CD14-positive monocyte (primary cell): ENCODE results near the gene ARMC12. TPM values are rescaled to one million over a fixed set of nuclear protein-coding genes. Genes with fewer than 3 reads are reported as not detected.
A peak's percentile ranks its signal among the peaks of the same experiment; 100 is the strongest.

Experiments used
- DNase-seq, 3 donors: peaks; one replicate each; pipeline ENCODE4 v3.0.0-alpha.2; 2011 to 2022
- H2AFZ ChIP-seq: 2 replicates; pipeline ENCODE4 v1.6.0; 2012; ENCODE audit warnings: mild to moderate bottlenecking, low read depth, low read length, inconsistent platforms; ENCODE audit not compliant: insufficient read depth, poor library complexity, severe bottlenecking
- H3K27ac ChIP-seq, 2 donors: 1 replicate in 1 of 2; 2 replicates in 1 of 2; pipeline ENCODE4 v1.5.1; 2012 to 2013; ENCODE audit warnings: low read length in 2 of 2, control low read depth in 1 of 2, inconsistent platforms in 1 of 2, low read depth in 1 of 2, mild to moderate bottlenecking in 1 of 2
- H3K27me3 ChIP-seq, 2 donors: one replicate each; pipeline versions ENCODE4 v1.6.0 to v1.6.1; 2011 to 2013; ENCODE audit warnings: low read length in 2 of 2; ENCODE audit not compliant: control insufficient read depth in 2 of 2, insufficient read depth in 2 of 2
- H3K36me3 ChIP-seq, 2 donors: replicated peaks in 1 of 2; 1 replicate in 1 of 2; 2 replicates in 1 of 2; pipeline versions ENCODE4 v1.5.1 to v1.6.1; 2012 to 2013; ENCODE audit warnings: low read length in 2 of 2, control low read depth in 1 of 2, inconsistent platforms in 1 of 2, mild to moderate bottlenecking in 1 of 2; ENCODE audit not compliant: insufficient read depth in 2 of 2, control insufficient read depth in 1 of 2
- H3K4me1 ChIP-seq, 2 donors: 1 replicate in 1 of 2; 2 replicates in 1 of 2; pipeline versions ENCODE4 v1.5.1 to v1.6.1; 2012 to 2013; ENCODE audit warnings: low read length in 2 of 2, control low read depth in 1 of 2, inconsistent platforms in 1 of 2, mild to moderate bottlenecking in 1 of 2, moderate library complexity in 1 of 2; ENCODE audit not compliant: insufficient read depth in 2 of 2, control insufficient read depth in 1 of 2
- H3K4me2 ChIP-seq: replicated peaks from 2 replicates; pipeline ENCODE3; 2012; ENCODE audit warnings: low read length, moderate library complexity, mild to moderate bottlenecking; ENCODE audit not compliant: poor library complexity, severe bottlenecking; ENCODE audit errors: extremely low read depth
- H3K4me3 ChIP-seq, 3 experiments: fragments of 200-600 bp in 1 of 3; sonication (generic) in 1 of 3; replicated peaks in 1 of 3; 1 replicate in 2 of 3; 2 replicates in 1 of 3; pipeline ENCODE4 v1.5.1; 2011 to 2013; ENCODE audit warnings: low read length in 3 of 3, mild to moderate bottlenecking in 3 of 3, control low read depth in 2 of 3, low read depth in 2 of 3, inconsistent platforms in 1 of 3, moderate library complexity in 1 of 3
- H3K79me2 ChIP-seq: 2 replicates; pipeline ENCODE4 v1.6.0; 2012; ENCODE audit warnings: mild to moderate bottlenecking, control low read depth, inconsistent platforms, low read length, moderate library complexity; ENCODE audit not compliant: insufficient read depth
- H3K9ac ChIP-seq: 2 replicates; pipeline ENCODE4 v1.6.0; 2017; ENCODE audit warnings: low read length, mild to moderate bottlenecking; ENCODE audit not compliant: insufficient read depth, poor library complexity, severe bottlenecking
- H3K9me3 ChIP-seq, 2 donors: replicated peaks in 1 of 2; 1 replicate in 1 of 2; 2 replicates in 1 of 2; pipeline versions ENCODE4 v1.5.1 to v1.6.1; 2012 to 2013; ENCODE audit warnings: low read length in 2 of 2, control low read depth in 1 of 2; ENCODE audit not compliant: control insufficient read depth in 1 of 2, insufficient read depth in 1 of 2
- H4K20me1 ChIP-seq: 2 replicates; pipeline ENCODE4 v1.6.0; 2012; ENCODE audit warnings: mild to moderate bottlenecking, low read length, control low read depth, moderate library complexity; ENCODE audit not compliant: insufficient read depth
- H3K27ac Mint-ChIP-seq, 7 donors: one replicate each; pipeline ENCODE4 v1.8.0; 2020; ENCODE audit warnings: mild to moderate bottlenecking in 7 of 7, mixed read lengths in 7 of 7, moderate library complexity in 6 of 7, inconsistent platforms in 2 of 7
- H3K27me3 Mint-ChIP-seq, 3 donors: one replicate each; pipeline ENCODE4 v1.8.0; 2021 to 2022; ENCODE audit warnings: low read depth in 3 of 3, mild to moderate bottlenecking in 3 of 3, mixed read lengths in 3 of 3, moderate library complexity in 3 of 3, inconsistent platforms in 1 of 3
- H3K36me3 Mint-ChIP-seq, 2 donors: one replicate each; pipeline ENCODE4 v1.8.0; 2020; ENCODE audit warnings: mixed read lengths in 2 of 2, inconsistent platforms in 1 of 2, mild to moderate bottlenecking in 1 of 2
- H3K4me1 Mint-ChIP-seq: one replicate; pipeline ENCODE4 v1.8.0; 2020; ENCODE audit warnings: mild to moderate bottlenecking, mixed read lengths
- H3K4me3 Mint-ChIP-seq, 2 donors: one replicate each; pipeline ENCODE4 v1.8.0; 2020; ENCODE audit warnings: mild to moderate bottlenecking in 2 of 2, mixed read lengths in 2 of 2, moderate library complexity in 1 of 2
- H3K9me3 Mint-ChIP-seq, 7 donors: one replicate each; pipeline ENCODE4 v1.8.0; 2020 to 2022; ENCODE audit warnings: mixed read lengths in 7 of 7, mild to moderate bottlenecking in 6 of 7, moderate library complexity in 6 of 7, inconsistent platforms in 2 of 7
- WGBS: methylation state at CpG from one replicate; pipeline ENCODE4 v1.1.5; 2013; ENCODE audit warnings: missing lambda C conversion rate; ENCODE audit not compliant: insufficient coverage; 5-methylcytosine and 5-hydroxymethylcytosine counted together
- intact Hi-C, 2 donors: fragments of 100-400 bp; cut with micrococcal nuclease; formaldehyde crosslinking; loops; one replicate each; pipeline versions ENCODE4 v1.15.0 to v1.15.1; 2023
- polyA plus RNA-seq, 3 donors: library from polyadenylated mRNA; depleted of rRNA in 1 of 3; unstranded in 2 of 3; stranded (reverse) in 1 of 3; fragments of 300-500 nt in 2 of 3; fragments of >200 nt in 1 of 3; fragmentation: Illumina TruSeq in 2 of 3; gene quantifications; 1 replicate in 2 of 3; 2 replicates in 1 of 3; pipeline ENCODE4 v1.2.3, GENCODE V29; 2012 to 2021
- TF ChIP-seq, protein P1 (sequence below): fragments of 200-600 bp; IDR thresholded peaks from one replicate; pipeline ENCODE4 v1.8.0; 2022; ENCODE audit warnings: antibody characterized with exemption, mild to moderate bottlenecking

Gene ARMC12
- polyA plus RNA-seq, 3 donors, result 2.7 TPM; not detected in 2

DNA sequence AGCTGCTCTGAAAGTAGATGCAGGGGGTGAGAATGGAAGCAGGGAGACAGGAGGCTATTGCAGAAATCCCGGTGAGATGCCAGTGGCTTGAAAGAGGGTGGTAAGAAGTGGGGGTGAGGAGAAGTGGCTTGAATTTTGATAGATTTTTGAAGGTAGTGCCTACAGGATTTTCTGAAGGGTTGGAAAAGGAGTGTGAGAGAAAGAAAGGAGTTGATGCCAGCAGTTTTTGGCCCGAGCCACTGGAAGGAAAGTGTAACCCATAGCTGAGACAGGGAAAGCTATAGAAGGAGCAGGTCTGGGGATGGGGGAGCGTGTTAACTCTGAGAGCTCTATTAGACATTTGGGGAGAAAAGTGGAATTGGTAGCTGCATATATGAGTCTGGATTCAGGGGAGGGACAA lies 9.7 kb downstream of the ARMC12 start:
- peaks cover 0 to 2% (median 0%) of the 10 kb centered on the region in 3 donors for H3K27me3 Mint-ChIP-seq

DNA sequence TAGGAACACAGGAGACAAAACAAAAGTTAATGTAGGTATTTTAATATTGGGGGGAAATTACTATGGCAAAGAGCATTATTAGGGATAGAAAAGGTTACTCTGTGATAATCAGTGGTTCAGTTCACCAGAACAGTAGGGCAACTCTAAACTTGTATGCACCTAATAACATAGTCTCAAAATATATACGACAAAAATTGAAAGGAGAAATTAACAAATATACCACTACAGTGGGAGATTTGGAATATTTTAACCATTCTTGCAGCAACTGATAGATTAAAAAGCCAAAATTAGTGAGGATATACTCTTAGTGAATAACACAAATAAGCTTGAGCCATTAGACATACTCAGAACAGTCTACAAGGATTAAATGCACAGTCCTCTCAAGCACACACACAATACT lies 11.0 kb downstream of the ARMC12 start:
- no peak for DNase-seq
- no peak overlapping the region for H3K4me3 Mint-ChIP-seq
- Histone ChIP-seq H3K79me2 (no peaks in the 10 kb centered on the region), H3K4me2 (no peak overlapping the region), H3K4me1 (peaks cover 0 to 2% of the 10 kb centered on the region in 2 donors), H3K27me3 (no peaks in the 10 kb centered on the region), H2AFZ (no peak overlapping the region), H3K9ac (no peak overlapping the region), H3K36me3 (no peaks in the 10 kb centered on the region), H4K20me1 (no peaks in the 10 kb centered on the region), H3K27ac (no peak overlapping the region), H3K9me3 (peaks cover 10 to 11% of the 10 kb centered on the region in 2 donors), H3K4me3 (no peak overlapping the region)
- peaks cover 6% of the 10 kb centered on the region for H3K4me1 Mint-ChIP-seq
- H3K27me3 Mint-ChIP-seq, result peaks cover 0 to 3% (median 2%) of the 10 kb centered on the region in 3 donors
- no peak overlapping the region for H3K27ac Mint-ChIP-seq
- intact Hi-C loops, result no loop called here
- TF ChIP-seq, protein P1, sequence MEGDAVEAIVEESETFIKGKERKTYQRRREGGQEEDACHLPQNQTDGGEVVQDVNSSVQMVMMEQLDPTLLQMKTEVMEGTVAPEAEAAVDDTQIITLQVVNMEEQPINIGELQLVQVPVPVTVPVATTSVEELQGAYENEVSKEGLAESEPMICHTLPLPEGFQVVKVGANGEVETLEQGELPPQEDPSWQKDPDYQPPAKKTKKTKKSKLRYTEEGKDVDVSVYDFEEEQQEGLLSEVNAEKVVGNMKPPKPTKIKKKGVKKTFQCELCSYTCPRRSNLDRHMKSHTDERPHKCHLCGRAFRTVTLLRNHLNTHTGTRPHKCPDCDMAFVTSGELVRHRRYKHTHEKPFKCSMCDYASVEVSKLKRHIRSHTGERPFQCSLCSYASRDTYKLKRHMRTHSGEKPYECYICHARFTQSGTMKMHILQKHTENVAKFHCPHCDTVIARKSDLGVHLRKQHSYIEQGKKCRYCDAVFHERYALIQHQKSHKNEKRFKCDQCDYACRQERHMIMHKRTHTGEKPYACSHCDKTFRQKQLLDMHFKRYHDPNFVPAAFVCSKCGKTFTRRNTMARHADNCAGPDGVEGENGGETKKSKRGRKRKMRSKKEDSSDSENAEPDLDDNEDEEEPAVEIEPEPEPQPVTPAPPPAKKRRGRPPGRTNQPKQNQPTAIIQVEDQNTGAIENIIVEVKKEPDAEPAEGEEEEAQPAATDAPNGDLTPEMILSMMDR, result no peak
- WGBS, result no CpG with 5 or more reads among the region's 1 CpG
- peaks cover 0 to 2% of the 10 kb centered on the region in 2 donors for H3K36me3 Mint-ChIP-seq
- H3K9me3 Mint-ChIP-seq, result peaks cover 7 to 29% (median 18%) of the 10 kb centered on the region in 7 donors

More for the DNA sequence above, 9.7 kb downstream of the ARMC12 start:
- no peaks in the 10 kb centered on the region for H4K20me1 ChIP-seq
- 97% methylated on average over 3 of the region's 3 CpGs for WGBS
- H3K79me2 ChIP-seq, result no peaks in the 10 kb centered on the region
- Mint-ChIP-seq H3K36me3 (peaks cover 0 to 2% of the 10 kb centered on the region in 2 donors), H3K4me1 (peaks cover 6% of the 10 kb centered on the region), H3K9me3 (peaks cover 7 to 29% (median 18%) of the 10 kb centered on the region in 7 donors), H3K27ac (no peak overlapping the region), H3K4me3 (no peak overlapping the region)
- peaks cover 0 to 2% of the 10 kb centered on the region in 2 donors for H3K4me1 ChIP-seq
- no peak overlapping the region for H3K4me2 ChIP-seq
- no peaks in the 10 kb centered on the region for H3K36me3 ChIP-seq
- intact Hi-C loops, result no loop called here
- no peak overlapping the region for H3K27ac ChIP-seq
- TF ChIP-seq, protein P1, result no peak
- peaks cover 10 to 11% of the 10 kb centered on the region in 2 donors for H3K9me3 ChIP-seq
- H2AFZ ChIP-seq, result peak overlapping the region; percentile 11
- H3K27me3 ChIP-seq, result no peaks in the 10 kb centered on the region
- DNase-seq, result no peak
- no peak overlapping the region for H3K9ac ChIP-seq
- no peak overlapping the region for H3K4me3 ChIP-seq
